ENCODE results near the gene SFSWAP.
"Not testable (repeated sequence)": the region's sequence is repeated elsewhere in the genome, so short reads cannot be mapped to it uniquely, and the experiment has no call there.

Gene SFSWAP

DNA sequence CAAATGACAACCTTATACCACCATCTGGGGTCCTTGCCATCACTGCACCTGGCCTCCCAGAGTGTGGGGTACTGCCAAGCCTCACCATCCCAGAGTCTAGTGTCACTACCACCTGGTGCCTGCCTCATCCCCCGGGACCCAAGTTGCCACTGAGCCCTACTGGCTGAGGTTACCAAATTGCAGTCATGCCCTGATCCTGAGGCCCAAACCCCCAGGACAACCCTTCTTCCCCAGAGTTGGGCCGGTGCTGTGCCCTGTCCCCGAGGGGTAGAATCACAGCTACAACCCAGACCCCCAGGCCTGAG, 8.4 kb upstream of the SFSWAP start:
- DNase-seq (ENCODE audit: low read depth): no peak

DNA sequence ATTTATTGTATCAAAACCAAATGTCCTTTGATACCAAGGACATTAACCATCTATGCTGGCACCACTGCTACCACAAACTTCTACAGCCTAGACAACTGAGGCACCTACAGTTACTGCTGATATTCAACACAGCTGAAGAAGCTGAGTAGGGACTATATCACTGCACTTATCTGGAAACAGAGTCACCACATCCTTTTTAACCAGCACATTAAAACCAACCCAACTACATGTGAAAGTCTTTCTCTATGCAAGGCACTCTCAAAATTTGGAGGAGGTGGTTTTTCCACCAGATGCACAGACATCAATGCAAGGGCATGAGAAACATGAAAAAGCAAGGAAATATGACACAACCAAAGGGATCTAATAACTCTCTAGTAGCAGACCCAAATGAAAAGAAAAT, 7.7 kb upstream of the SFSWAP start:
- no peak for DNase-seq (ENCODE audit: low read depth)

DNA sequence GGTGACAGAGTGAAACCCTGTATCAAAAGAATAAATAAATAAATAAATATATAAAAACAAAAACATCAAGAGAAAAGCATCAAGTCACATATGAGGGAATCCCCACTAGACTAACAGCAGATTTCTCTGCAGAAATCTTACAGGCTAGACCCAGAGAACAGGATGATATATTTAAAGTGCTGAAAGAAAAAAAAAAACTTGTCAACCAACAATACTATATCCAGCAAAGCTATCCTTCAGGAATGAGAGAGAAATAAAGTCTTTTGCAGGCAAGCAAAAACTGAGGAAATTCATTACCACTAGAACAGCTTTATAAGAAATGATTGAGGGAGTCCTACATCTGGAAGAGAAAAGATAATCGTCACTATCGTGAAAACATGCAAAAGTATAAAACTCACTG, 6.4 kb upstream of the SFSWAP start:
- DNase-seq (ENCODE audit: low read depth): no peak

DNA sequence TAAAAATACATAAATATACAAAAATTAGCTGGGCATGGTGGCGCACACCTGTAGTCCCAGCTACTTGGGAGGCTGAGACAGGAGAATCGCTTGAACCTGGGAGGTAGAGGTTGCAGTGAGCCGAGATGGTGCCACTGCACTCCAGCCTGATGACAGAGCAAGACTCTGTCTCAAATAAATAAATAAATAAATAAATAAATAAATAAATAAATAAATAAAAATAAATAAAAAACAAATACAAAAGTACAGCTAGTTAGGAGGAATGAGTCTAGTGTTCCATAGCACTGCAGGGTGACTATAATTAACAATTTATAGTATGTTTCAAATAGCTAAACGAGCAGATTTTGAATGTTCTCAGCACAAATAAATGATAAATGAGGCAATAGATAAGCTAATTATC, 4.2 kb upstream of the SFSWAP start:
- DNase-seq (ENCODE audit: low read depth): not testable (repeated sequence)

DNA sequence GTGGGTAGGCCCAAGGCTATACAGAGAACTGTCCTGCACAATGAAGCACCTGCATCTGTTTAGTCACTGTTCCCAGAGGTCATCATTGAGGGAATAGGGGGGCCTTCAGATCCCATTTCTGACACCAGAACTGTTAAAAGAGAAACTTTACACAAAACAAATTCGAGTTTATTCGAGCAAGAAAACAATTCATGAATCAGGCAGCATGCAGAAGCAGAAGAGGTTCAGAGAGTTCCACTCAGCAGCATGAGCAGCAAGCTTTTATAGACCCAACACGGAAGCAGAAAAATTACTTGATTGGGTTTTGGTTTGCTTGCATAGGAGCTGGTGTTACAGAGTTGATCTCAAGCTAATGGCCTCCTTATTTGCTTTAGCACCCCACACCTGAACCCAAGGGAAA, 1.7 kb upstream of the SFSWAP start:
- no peak for DNase-seq (ENCODE audit: low read depth)

DNA sequence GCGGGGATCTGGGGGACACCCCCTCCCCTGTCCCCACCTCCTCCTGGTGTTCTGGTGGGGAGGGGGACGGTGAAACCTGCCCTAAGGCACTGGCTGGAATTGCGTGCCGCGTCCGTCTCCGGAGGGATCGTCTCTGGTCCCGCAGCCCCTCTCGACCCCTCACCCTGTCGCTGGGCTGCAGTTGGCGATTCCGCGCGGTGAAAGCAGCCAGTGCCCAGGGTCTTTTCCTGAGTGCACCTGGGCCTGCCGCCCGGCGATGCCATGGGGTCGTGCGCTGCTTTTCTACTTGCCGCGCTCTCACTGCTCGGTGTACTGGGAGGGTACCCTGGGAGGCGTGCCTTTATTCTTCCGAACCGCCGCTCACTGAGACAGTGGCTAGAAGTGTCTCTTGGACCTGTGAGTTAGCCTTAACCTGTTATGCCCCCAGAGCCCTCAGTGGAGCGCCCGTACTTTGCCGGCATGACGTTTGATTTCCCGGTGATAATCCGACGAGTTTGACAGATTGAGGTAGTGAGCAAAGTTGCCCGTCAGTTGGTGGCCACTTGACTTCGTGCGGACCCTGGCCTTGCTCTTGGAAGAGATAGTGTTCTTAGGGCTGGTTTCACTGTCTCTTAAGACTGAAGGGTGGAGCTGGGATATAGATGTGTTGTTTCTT, 788 bp downstream of the SFSWAP start:
- DNase-seq (ENCODE audit: low read depth): no peak

DNA sequence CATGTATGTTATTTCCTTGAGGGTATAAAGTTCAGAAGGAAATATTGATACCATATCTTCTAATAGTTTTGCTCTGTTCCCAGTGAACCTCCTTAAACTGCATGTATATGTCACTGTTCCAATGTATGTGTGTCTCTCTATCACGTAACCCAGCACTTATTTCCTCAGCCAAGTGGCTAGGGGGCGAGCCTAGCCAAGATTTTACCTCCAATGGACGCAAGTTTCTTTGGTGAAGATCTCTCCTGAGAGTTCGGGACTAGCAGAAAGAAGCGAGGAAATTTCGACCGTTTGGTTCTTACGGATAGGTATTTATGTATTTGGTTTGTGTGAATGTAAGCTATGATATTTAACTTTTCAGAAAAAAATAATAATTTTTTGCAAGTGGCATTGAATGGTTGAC, 2.5 kb downstream of the SFSWAP start:
- no peak for DNase-seq (ENCODE audit: low read depth)

DNA sequence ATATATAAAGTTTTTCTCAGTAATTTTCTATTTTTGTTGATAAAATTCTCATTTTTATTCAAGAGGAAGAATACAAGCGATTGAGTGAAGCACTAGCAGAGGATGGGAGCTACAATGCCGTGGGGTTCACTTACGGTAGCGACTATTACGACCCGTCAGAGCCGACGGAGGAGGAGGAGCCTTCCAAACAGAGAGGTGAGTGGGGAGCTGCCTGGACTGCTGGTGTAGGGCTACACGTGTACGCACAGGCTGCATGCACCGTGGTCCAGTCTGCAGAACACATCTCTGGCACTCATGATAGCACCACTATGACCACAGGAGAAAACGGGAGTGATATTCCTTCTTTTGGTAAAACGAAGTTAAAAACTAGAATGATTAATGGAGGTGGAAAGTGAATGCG, 3.9 kb downstream of the SFSWAP start:
- no peak for DNase-seq (ENCODE audit: low read depth)

DNA sequence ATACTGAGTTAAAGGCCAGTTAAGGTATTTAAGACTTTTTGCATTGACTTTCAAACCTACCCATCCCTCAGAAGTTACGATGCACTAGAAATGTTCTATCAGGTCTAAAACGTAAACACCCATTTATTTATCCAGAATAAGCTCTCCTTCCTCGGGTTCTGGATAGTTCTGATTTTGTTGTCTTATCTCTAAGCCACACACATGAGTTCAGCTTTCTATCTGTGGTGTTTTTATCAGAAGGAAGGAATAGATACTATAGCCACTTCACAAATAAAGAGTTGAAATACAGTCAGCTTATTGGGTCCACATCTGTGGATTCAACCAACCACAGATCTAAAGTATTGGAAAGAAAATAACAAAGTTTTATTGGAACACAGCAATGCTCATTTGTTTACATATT, 5.4 kb downstream of the SFSWAP start:
- DNase-seq (ENCODE audit: low read depth): no peak

DNA sequence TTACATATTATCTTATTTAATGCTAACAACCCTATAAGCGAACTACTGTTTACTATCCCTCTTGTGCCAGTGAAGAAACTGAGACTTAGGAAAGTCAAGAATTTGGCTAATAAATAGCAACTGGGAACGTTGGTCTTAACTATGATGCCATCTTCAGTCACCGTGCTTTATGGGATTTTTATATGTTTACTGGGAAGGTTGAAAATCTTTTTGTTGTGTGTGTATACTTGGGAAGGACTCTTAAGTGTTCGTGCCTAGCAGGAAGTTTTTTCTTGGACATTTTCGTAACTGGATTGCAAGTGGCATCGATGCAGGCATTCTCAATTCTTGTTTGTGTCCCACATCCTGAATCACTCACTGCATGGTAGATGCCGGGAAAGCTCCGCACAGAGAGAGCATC, 9.4 kb downstream of the SFSWAP start:
- DNase-seq (ENCODE audit: low read depth): no peak

DNA sequence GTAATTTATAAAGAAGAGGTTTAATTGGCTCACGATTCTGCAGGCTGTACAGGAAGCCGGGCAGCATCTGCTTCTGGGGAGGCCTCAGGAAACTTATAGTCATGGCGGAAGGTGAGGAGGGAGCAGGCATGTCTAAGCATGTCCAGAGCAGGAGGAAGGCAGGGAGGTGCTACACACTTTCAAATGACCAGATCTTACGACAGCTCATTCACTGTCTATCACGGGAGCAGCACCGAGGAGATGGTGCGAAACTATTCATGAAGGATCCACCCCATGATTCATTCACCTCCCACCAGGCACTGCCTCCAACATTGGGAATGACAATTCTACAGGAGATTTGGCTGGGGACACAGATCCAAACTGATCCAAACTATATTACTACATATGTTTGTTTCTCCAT, 10.0 kb downstream of the SFSWAP start:
- DNase-seq (ENCODE audit: low read depth): no peak

DNA sequence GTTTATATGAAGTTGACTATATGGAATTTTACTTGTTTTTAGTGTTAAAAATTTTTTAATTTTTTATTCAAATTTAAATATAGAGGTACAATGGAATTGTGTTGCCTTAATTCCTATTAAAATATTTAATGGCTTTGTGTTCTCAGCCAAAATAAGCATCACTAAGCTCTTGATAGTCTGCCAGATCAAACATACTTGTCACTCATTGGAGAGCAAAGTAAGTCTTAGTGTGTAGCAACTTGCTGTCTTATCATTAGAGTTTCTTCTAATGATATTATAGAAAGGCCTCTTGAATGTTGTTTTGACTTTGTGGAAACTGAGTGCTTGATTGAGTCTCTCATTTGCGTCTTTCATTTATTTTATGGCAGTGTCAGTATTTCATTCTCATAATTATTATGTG, 10.7 kb downstream of the SFSWAP start:
- no peak for DNase-seq (ENCODE audit: low read depth)

DNA sequence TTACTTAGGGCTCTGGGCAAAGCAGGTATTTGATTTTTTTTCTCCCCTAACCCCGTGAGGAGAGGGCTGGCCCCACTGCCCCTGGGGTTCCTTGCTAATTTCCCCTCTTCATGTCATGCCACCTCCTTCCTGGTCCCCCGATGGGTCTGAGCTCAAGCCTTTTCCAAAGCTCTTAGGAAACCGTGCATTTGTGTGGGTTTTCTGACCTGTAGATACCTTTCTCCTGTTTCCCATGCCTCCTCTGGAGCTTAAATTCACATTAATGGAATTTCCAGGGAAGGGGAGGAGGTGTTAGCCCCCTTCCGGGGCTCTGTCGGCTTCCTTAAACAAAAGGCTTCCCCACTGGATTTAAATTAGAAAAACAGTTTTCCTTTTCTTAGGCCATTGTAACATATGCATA, 12.6 kb downstream of the SFSWAP start:
- DNase-seq (ENCODE audit: low read depth): no peak

DNA sequence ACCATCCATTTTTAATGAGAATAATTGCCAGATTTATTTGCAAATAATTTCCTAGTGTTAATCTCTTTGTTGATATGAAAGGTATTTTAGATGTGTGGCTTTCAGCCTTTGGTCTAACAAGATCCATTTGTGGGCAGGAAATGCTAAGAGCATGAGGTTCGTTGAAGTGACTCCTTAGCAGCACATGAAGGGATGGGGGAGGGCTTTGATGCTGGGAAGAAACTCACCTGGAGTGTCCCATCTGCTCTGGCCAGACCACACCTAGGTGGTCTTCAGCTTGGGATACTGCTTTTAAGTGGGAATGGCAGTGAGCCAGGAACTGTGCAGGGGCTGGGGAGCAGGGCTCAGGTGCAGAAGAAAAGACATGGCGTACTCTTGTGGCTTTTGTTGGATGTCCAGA, 13.6 kb downstream of the SFSWAP start:
- no peak for DNase-seq (ENCODE audit: low read depth)

DNA sequence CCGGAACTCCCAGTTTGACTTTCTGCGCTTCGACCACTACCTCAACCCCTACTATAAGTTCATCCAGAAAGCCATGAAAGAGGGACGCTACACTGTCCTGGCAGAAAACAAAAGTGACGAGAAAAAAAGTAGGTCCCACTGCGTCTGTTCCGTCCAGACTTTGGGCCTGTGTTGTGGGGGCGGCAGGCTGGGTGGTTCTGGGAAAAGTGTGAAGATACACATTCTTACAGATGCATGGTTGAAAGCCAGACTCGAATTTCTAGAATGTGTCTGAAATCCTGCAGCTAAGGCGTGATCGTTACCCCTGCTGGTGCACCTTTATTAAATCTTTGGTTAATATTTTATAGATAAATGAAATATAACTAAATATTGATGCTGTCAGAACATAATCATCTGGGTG, 14.6 kb downstream of the SFSWAP start:
- DNase-seq (ENCODE audit: low read depth): no peak

DNA sequence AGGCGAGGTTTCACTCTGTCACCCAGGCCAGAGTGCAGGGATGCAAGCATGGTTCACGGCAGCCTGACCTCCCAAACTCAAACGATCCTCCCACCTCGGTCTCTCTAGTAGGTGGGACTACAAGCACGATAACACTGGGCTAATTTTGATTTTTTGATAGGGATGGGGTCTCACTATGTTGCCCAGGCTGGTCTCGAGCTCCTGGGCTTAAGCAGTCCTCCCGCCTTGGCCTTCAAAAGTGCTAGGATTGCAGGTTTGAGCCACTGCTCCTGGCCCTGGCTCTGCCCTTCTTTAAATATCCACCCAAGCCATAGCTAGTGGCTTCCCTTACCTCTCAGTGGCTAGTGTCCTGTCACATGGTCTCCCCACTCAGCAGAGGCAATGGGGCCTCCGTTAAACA, 17.8 kb downstream of the SFSWAP start:
- DNase-seq (ENCODE audit: low read depth): no peak

DNA sequence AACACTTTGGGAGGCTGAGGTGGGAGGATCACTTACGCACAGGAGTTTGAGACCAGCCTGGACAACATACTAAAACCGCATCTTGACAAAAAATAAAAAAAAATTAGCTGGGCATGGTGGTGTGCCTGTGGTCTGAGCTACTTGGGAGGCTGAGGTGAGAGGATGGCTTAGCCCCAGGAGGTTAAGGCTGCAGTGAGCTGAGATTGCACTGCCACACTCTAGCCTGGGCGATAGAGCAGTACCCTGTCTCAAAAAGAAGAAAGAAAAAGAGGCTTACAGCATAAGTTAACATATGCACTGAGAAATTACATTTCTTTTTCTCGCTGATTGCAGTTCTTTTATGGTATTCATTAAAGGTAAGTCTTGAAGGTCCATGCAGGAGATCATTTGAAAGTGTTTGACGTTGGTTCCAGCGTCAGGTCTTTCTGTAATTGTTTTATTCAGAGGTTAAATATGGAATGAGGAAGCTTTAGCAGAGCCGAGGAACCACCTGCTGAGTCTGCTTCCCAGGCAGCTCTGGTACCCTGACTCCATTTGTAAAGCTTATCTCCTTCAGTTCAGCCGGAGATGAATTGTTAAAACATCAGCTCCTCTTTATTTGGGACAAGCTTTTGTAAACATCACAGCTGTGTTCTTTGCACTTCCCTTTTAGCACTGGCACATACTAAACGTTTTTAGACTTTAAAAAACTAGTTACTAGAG, 18.5 kb downstream of the SFSWAP start:
- DNase-seq (ENCODE audit: low read depth): no peak

DNA sequence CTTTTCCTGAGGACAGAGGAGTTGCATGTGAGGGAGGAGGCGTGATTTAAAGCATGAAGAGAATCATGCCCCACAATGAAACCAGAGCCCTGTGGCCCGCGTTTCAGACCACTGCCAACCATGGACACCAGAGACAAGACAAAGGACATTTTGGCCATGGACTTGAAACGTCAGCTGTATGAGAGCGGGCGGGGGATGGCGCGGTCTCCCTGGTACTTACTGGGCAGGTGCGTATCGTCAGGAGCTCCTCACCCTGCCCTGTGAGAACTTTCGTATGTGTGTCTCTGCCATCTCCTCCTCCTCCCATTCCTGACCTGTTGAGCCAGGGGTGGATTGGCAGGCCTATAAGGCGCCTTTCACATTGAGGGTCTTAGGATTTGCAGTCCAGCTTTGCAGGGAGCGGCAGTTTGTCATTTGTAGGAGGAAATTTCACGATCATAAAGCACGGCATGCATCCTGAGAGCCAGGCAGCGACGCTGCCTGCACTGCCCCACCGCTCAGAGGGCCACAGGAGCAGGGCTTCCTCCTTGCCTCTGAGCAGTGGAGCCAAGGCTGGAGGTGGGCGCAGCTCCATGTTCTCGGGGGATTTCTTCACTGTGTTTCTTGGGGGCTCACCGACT, 22.2 kb downstream of the SFSWAP start:
- no peak for DNase-seq (ENCODE audit: low read depth)

DNA sequence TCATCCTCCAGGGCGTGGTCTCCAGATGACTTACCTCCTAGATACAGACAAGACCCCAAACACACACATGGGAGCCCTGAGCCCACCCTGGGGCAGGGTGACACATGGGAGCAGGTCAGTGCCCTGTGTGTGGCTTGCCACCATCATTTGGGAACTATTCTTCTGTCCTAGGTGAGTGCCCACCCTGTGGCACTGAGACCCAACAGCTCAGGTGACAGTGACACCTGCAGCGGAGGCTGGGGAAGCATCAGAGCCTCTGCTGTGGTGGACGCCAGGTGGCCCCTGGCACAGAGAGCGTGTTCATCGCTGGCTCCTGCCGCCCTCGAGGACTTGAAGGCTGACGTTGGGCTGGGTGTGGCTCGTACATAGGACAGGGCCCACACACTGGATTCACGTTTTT, 23.0 kb downstream of the SFSWAP start:
- DNase-seq (ENCODE audit: low read depth): no peak

DNA sequence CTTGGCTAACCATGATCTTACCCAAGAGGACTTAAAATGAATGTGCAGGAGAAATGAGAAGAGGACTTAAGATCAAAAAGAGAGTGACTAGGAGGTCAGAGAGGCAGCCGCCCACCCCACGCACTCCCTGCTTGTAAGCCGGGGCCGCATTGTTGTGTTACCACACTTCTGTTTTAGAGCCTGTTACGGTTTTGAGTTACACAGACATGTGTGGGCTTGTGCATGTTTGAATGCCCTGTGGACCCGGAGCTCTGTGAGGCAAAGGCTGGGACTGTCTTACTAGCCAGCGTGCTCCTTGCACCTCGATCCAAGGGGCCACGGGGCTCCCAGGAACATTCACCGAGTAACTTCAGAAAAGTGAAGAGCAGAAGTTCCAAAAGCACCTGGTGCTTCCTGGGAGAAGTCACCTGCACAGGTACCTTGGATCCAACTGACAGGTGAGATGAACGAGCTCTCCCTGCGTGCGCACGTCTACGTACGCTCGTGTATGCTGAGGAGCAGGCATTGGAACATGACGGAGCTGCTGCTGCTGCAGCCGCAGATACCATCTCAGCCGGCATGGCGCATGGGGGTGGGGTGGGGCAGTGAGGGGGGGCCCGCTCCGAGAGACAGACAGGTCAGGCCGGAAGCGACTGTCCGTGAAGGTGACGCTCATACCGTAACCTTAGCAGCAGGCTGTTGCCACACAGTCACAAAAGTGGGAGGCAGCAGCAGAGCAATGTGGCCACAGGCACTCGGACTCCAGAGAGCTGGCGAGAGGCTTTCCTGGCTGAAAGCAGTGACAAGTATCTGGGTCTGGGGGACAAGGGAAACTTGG, 23.7 kb downstream of the SFSWAP start:
- DNase-seq (ENCODE audit: low read depth): no peak

DNA sequence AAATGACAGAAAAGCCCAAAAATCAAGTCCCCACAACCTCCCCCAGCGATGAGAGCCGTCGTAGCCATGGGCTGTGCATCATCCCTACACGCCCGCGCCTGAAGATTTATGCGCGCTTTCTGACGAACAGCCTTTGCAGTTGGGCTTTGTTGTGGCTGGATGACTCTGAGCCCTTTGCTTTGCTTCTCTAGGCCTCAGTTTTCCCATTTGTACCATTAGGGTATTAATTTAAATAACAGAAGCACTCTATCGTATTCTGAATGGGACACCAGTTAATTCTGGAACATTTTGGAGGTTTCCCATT, 24.2 kb downstream of the SFSWAP start:
- no peak for DNase-seq (ENCODE audit: low read depth)

DNA sequence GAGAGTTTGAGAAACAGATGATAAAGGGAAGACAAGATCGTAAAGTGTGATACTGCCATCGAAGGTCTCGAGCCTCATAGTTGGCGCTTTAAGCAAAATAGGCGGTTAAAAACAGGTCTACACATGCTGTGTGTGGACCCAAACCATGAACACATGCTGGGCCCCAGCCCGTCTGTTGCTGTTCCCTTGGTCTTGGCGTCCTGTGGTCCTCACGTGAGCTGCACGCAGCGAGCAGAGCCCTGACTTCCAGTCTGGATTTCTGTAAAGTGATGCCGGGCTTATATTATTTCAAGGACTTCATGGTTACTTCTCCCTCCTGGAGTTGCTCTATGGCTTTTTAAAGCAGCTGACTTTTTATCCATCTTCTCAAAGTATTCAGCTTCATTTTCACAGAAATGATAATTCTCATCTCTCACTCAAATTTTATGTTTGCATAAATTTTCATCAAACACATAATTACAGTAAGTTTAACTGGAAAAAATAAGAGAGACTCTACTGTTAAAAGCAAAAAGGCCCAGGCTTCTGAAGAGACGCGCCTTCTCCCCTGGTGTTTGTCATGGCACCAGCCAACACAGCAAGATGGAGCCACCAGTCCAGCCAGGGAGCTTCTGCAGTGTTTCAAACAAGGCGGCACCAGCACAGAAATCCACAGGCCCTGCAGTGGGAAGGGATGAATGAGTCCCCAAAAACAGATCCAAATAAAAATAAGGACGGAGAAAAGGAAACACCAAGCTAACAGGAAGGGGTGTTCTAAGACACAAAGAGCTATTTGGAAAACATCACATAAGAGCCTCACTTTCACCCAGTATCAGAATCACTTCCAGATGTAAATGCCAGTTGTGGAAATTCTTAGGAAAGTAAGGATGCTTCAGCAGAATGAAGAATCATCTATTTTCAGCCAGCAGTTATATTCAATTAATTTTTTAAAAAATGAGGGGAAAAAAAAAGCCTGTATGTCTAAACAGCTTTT, 24.9 kb downstream of the SFSWAP start:
- no peak for DNase-seq (ENCODE audit: low read depth)

Data from GM04503 (cell line).